NCI-H2107 (cell line): ENCODE measurements around the gene PIEZO1.
A peak's percentile ranks its signal among the peaks of the same experiment; 100 is the strongest.

Experiments
- DNase-seq: peaks from one replicate; lab custom pipeline; 2025; lab: John Stamatoyannopoulos, UW

PIEZO1 gene

DNA sequence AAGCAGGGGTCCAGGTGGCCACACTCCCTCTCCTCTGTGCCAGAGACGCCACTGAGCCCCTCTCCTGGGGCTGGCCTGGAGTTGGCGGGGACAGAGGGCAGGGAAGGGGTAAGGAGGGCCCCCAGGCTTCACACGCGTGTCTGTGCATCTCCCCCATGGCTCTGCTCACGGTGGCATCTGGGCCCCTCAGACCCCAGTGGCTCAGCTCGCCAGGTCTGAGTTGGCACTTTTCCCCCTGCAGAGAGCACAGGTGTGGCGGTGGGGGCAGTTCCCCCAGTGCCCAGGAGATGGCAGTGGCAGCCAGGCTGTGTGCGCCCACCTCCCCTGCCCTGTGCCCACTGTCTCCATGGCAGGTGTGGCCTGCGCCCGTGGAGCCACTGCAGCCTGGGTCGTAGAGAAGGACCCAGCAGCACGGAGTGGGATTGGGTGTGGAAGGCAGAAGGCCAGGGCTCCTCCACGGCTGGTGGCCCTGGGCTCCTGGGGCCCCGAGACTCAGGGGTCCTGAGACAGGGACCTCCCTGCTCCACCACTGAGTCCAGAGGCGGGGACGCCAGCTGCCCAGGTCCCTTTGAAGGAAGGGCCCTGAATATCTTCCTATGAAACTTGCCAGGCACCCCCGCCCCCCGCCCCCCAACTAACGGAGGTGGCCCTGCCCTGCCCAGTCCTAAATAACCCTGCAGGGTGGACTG is 31.0 kb upstream of the PIEZO1 start:
- DNase-seq, result no peak

- no peak for DNase-seq
Measured at GRCh38 chr16:88815227-88815626, 30.2 kb upstream of the PIEZO1 start.

GRCh38 chr16:88814144-88814502 is 29.1 kb upstream of the PIEZO1 start:
- DNase-seq, result no peak

DNA sequence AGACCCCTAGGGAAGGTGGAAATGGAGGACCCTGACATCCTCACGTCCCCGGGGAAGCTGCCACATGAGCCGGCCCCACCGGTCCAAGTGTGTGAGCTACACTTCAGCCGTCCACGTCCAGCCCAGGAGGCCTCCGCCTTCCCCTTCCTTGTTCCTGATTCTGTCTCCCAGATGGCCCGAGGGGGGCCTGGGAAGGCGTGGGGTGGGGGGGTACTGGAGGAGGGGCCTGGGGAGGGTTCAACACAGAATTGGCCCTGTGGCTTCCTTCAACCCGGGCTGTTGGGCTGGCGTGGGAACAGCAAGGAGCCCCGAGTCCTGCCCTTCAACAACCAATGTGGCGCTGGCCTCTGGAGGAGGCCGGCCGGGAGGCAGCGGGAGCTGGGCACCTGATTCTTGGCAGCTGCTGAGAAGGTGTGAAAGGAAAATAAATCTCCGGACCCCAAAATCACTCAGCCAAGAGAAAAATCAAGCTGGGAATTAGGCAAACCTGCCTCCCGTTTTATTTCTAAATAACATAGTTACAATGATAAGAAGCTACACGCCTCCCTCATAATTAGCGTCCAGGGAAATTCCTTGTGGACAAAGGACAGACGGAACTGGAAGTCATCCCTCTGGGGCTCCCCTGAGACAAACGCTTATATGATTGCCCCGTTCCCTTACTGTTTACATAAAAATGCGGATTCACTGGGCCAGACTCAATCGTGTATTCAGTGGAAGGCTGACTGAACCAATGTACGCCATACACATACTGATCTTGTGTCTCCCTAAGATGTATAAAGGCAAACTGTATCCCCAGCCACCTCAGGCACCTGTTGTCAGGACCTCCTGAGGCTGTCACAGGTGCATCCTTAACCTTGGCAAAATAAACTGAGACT is 28.5 kb upstream of the PIEZO1 start:
- no peak for DNase-seq

GRCh38 chr16:88812513-88813268 is 27.7 kb upstream of the PIEZO1 start:
- DNase-seq, result no peak

GRCh38 chr16:88811769-88812512 is 26.9 kb upstream of the PIEZO1 start, which contains the start of gene APRT:
Gene APRT (minus strand): TSS chr16:88811928. CDS start chr16:88811899, 29 bp downstream.
- DNase-seq, result peak; percentile 57

DNA sequence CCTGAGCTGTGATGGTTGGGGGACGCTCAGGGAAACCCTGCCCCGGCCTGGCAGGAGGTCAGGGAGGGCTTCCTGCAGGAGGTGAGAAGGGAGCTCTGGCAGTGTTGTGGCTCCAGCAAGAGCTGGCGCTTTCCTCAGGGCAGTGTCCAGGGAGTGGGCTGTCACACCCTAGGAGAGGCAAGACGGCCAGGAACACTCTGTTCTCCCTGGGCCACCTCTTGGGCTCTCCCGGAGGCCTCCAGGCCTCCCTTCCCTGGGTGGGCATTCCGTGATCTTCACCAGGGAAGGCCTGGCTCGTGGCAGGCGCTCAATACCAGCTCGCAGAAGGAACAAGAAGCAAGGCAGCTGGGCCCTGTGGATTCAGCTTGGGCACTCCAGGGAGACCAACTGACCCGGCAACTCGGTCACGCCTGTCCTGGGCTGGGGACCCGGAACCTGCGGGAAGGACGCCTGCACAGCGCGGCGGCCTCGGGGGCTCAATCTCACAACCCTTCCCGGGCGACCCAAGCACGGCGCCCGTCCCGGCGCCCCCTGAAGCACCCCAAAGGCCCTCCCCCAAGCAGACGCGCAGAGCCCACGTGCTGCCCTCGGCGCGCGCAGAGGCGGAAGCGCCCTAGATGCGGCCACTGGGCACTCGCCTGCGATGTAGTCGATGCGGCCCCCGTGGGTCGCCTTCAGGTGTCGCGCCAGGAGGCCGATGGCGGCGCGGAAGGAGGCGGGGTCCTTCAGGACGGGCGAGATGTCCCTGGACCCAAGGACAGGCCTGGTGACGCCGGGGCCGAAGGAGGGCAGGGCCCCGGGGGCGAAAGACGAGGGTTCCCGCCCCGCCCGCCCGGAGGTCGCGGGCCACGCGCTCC is 26.1 kb upstream of the PIEZO1 start:
- no peak for DNase-seq

DNA sequence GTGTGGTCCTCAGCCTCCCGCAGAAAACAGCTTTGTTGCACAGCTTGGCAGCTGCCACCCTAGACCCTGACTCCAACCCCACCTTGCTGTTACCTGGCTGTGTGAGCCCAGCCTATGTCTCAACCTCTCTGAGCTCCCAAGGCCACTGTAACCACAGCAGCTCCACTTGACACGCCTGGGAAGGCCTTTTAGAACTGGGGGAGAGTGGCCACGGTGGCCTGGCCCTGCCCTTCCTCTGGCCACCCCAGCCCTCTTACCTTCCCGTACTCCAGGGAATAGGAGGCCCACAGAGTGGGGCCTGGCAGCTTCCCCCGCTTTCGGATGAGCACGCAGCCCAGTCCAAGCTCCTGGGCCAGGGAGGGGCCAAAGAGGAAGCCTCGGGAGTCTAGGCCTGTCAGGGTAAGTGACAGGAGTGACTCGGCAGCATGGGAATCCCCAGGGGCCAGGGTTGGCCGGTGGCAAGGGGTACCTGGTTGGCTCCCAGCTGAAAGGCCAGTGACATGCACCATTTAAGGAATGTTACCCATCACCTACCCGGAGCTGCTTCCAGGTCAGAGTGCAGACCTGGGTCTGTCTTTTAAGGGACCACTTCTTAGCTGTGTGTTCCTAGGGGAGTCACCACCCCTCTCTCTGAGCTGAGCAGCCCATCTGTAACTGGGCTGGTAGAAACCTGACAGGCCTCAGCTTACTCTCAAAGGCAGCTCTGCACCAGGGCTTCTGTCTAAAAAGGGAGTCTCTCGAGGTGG is 25.3 kb upstream of the PIEZO1 start:
- no peak for DNase-seq

DNA sequence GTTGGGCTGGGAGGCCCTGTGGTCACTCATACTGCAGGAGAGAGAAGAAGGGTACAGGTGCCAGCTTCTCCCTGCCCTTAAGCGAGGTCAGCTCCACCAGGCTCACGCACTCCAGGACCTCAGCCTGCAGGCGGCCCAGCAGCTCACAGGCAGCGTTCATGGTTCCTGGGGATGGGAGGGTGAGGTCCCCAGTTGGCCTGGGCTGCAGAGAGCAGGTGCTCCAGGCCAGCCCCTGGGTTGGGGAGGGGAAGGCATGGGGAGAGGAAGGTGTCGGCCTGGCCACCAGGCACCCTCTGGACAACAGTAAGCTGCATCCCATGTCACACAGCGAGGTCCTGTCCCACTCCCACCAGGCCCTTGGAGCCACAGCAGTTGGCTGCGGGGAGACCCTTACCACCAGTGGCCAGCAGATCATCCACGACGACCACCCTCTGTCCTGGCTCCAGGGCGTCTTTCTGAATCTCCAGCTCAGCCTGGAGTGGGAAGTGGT is 24.7 kb upstream of the PIEZO1 start:
- no peak for DNase-seq

- DNase-seq, result no peak
Measured at GRCh38 chr16:88809068-88809675, 24.2 kb upstream of the PIEZO1 start.

GRCh38 chr16:88807626-88808453 is 22.8 kb upstream of the PIEZO1 start:
- no peak for DNase-seq

- DNase-seq, result no peak
Measured at GRCh38 chr16:88807142-88807625, 22.2 kb upstream of the PIEZO1 start.

DNA sequence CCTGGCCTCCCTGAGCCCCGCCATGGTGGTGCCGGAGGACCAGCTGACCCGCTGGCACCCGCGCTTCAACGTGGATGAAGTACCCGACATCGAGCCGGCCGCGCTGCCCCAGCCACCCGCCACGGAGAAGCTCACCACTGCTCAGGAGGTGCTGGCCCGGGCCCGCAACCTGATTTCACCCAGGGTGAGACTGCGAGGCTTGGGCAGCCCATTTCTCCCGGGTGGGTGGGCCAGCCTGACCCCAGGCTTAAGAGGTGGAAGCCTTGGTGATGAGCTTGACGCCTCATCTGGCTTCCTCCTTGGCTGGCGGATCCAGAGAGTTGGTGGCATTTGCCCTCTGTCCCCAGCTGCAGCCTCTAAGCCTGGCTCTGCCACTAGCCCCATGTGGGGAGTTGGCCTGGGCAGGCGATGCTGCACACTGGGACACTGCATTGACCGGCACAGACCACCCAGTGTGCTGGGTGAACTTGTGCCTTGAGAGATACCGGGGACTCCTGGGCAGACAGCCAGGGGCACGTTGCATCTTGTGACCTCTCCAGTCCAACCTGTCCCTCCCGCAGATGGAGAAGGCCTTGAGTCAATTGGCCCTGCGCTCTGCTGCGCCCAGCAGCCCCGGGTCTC is 21.6 kb upstream of the PIEZO1 start:
- DNase-seq, result no peak

- DNase-seq, result no peak
Measured at GRCh38 chr16:88805887-88806393, 20.9 kb upstream of the PIEZO1 start.

GRCh38 chr16:88805340-88805715 is 20.3 kb upstream of the PIEZO1 start:
- DNase-seq, result no peak

DNA sequence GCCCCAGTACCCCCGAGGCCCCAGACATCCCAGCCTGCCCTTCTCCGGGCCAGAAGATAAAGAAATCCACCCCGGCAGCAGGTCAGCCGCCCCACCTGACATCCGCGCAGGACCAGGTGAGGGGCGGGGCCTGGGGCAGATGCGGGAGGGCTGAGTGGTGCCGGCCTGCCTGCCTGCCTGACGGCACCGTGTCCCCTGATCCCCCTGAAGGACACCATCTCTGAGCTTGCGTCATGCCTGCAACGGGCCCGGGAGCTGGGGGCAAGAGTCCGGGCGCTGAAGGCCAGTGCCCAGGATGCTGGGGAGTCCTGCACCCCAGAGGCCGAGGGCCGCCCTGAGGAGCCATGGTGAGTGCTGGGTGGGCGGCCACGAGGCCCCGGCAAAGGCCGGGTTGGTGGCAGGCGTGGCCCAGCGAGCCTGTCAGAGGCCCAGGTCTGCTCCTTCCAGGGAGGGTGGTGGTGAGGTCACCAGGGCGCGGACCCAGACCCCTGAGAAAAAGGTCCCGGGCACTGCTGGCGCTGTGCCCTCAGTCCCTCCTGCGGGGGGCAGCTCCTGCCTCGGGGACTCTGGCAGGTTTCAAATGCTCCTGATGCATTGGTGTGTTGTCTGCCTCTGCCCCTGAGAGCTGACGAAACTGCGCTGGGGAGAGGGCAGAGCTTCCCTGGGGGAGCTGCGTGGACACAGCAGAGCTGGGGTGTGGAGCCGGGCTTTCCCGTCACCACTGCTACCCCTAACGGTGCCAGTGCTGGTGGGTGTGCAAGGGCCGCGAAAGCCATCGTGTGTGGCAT is 19.7 kb upstream of the PIEZO1 start:
- DNase-seq, result no peak

DNA sequence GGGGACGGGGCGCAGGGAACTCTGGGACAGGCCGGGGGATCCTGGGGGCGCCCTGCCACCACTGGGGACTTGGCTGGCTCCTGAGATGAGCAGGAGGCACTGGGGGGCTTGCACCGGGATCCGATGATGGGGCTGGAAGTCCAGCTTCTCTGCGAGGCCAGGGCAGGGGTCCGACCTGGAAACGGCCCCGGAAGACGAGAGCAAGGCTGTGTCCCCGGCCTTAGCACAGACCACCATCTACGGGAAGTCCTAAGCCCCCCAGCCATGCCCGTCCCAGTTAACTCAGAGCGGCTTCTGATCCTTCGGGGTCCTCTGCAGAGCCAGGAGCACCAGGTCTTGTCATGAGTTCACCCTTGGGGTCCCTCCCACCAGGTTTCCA is 19.1 kb upstream of the PIEZO1 start:
- no peak for DNase-seq
